GM19372 (cell line): Measurements from ENCODE around the gene SLAMF7.
A peak's percentile ranks its signal among the peaks of the same experiment; 100 is the strongest.
"Not testable (repeated sequence)": the region's sequence is repeated elsewhere in the genome, so short reads cannot be mapped to it uniquely, and the experiment has no call there.

Experiments
- ATAC-seq: cut with Tn5 transposase; IDR thresholded peaks from one replicate; pipeline ENCODE4 v1.9.1; 2021; ENCODE audit warnings: mild to moderate bottlenecking, low read depth, moderate library complexity; ENCODE audit not compliant: unreplicated experiment

SLAMF7 gene

DNA sequence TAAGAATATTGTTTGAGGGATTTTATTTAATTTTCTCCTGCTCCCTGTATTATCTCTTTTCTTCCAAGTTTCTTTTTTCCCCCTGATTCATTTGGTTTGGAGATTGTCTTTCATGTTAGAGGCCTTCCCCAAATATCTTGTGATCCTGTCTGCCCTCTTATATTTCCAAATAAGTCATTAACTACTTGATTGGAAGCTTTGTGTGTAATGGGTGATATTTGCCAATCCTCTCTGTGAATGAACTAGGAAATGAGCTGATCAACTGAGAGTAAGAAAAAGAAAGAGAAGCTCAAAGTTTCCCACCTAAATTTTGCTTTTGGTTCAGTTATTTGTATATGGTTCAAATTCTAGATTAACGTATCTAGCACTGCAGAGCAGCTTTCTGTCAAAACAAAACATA, 33.3 kb downstream of the SLAMF7 start:
- no peak for ATAC-seq

- no peak for ATAC-seq
These were observed 34.0 kb downstream of the SLAMF7 start for GRCh38 chr1:160773093-160773492.

DNA sequence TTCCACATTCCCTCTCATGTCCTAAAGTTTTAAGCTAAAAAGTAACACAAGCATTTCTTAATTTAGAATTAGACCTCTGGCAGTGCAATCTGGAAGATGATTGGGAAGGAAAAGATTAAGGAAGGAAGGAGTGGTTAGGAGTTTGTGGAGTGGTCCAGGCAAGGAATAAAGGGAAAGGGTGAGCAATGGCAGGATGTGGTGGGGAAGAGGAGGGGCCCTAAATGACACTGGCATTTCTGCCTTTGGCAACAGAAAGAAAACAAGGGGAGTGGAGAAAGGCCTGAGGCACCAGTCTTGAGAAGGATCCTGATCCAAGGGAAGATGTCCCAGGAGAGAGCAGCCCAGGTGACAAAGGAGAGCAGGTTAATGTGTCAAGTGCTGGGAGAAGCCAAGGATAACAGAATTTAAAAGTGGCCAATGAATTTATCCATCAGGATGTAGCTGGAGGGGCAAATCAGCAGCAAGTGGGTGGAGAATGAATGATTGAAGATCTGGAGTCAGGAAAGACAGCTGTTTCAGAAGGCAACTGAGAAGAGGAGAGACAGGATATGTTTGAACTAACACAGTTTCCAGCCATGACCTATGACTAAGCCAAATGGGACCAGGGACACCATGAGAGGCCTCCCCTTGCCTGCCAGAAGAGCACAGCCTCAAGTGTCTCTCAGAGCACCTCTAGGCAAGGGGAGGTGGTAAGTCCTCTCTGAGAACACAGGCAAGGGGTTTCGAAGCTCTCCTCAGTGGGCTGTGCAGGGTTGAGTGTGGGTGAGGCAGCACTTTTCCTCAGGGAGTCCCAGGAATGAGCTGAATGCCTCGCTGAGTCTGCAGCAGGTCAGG, 36.1 kb downstream of the SLAMF7 start:
- ATAC-seq, result no peak

DNA sequence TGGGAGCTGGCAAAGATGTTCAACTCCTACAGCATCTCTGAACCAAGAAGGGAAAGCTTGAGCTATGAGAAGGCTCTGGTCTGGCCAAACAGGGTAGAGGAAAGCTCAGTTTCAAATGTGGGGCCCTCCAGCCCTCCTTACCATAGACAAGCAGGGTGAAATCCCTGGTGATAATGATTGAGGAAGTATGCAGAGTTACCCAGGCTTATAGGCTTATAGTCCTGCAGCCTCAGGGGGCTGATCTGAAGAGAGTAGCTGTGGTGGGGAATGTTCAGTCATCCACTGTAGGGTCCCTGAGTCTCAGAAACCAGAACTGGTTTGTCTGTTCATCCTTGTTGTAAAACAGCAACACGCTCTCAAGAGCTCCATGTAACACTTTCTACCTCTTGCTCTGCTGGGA, 37.1 kb downstream of the SLAMF7 start:
- ATAC-seq, result no peak

DNA sequence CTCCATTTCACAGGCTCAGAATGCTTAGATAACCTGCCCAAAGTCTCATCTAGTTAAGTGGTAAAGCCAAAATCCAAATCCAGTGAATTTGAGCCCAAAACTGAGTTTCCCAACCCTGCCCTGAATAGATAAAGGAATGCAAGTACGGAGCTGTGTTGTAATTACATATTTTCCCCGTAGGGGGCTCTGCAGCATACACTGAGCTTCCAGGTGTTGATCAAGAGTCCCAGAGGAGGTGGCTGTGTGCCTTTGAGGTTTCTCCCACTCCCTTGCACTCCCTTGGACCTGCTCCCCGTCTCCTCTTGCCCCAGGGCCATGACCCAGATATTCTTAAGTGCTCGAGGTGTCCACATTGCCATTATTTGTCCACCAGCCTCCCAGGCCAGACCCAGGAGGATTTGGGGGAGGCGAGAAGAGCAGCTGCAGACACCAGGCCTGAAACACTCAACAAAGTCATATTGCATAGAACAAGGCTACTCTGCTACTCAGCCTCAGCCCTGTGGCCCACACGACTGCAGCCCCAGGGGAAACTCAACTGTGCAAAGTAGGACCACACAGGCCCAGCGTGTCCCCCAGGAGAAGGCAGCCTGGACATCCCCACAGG, 38.5 kb downstream of the SLAMF7 start:
- ATAC-seq, result no peak

DNA sequence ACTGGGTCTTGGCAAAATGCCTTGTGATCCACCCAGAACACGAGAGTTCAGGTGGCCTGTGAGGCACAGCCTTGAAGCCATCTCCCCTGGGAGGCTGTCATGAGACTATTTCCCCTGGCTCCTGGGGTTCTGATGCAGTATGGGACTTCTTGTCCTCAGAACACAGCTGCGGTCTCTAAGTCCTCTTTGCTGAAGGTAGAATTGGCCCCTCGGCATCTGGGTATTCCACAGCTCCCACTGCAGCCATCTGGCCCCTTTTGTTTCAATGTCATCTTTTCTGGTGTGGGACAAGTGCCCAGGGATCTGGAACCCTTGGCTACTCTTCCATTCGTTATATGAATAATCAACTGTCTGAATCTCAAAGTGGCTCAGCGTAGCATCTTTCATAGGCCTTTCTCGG, 39.9 kb downstream of the SLAMF7 start:
- no peak for ATAC-seq

DNA sequence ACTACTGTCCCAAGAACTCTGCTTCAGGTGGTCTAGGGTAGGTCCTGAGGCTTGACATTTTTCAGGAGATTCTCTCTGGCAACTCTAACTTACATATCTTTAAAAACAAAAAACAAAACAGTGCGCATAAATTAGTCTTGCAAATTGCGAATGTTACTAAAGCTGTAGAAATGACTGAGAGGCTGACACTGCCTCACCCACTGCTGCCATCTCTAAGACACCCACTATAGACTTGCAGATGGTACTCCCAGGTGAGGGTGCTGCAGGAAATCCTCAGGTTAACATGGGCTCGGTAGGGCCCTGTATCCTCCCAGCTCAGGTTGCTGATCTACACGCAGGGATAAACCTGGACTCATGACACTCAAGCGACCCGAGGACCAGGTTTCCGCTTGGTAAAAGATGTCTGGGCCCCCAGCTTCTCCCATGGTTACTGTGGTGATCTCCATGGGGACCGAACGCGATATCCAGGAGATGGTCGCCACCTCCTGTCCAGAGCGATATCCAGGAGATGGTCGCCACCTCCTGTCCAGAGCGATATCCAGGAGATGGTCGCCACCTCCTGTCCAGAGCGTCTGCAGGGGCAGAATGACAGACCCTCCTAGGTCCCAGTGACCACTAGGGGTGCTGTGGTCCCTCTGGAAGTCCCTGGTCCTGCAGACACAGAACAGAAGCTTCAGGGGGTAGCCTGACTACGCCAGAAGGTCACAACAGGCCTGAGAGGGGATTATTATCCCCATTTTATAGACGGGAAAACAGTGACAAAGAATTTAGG, 40.8 kb downstream of the SLAMF7 start:
- ATAC-seq, result no peak

DNA sequence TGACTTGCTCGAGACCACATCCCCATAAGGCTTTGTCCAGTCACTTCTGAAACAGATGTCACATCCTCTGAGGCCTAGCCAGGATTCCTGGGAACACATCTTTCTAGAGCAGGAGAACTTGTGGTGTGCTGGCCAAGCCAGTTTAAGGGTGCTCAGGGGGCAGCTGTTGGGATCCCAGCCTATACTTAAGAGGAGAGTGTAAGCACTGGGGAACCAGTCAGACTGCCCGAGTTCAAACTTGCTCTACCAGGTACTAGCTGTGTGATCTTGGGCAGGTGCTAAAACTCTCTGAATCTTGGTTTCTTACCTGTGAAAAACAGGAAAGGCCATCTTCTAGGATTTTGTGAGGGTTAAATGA, 41.3 kb downstream of the SLAMF7 start:
- ATAC-seq, result no peak

DNA sequence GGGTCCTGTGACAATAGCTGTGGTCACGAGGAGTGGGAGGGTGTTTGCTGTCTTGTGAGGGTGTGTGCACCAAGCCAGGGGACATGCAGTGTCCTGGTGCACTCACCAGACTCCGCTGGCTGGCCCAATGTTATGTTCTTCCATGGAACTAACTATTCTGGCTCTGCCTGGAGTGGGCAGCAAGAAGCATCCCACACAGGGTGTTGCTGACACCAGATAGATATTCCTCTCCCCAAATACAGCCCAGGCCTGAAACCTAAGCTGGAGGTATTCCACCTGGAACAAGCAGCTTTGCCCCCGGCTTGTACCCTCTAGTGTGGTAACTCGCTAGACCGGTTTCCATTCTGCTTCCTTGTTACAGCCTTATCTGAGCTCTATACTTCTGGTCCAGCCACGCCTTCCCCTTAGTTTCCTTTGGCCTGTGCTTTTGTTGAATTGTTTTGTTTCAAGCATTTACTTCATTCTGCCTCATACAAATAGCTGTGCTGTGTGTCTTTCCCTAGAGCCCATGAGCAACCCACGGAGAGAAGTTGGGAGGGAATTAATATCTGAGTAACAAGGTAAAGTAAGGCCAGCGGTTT, 42.2 kb downstream of the SLAMF7 start:
- no peak for ATAC-seq

GRCh38 chr1:160781914-160782689, 43.1 kb downstream of the SLAMF7 start:
- ATAC-seq, result peak; percentile 71

GRCh38 chr1:160782988-160783765, 44.1 kb downstream of the SLAMF7 start:
- ATAC-seq, result not testable (repeated sequence)

DNA sequence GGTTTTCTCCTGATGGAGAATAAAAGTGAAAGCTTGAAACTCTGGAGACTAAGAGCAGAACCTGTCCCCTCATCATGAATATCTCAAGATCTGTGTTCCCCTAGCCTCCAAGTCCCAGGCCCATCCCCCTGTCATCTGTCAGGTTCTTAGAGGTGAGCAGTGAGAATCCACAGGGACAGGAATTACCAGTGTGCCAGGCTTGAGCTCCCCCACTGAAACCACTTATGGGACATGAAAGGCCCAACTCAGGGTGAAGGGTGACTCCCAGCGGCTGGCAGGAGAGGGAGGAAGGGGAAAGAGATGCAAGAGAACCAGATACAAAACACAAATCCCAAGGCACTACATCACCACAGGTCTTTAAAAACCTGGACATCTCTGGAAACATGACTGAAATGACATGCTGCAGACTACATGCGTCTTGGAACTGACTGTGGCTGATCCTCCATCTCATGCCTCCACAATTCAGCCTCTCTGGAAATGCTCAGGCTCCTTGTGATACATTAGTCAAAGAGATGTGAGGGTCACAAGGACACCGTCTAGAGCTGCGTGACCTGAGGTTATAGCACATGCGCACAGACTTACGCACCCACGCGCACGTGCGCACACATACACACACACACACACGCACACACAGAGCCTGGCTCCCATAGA, 50.1 kb downstream of the SLAMF7 start:
- no peak for ATAC-seq

GRCh38 chr1:160789702-160790611, 50.9 kb downstream of the SLAMF7 start:
- peak; percentile 91 for ATAC-seq

DNA sequence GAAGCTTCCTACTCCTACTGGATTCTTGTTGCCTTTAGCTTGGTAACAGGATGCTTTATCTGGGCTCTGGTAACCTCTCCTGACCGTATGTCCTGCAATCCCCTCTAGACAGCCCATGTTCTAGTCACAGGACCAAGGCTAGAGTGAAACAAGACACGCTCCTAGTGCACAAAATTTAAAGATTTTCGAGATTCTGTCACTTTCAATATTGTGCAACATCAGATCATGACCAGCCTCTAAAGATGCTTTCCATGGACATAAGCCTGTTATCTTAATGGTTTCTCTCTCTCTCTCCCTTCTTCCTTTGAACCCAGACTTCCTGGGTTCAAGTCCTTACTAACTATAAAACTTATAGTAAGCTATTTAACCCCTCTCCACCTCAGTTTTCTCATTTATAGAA, 55.3 kb downstream of the SLAMF7 start:
- no peak for ATAC-seq

GRCh38 chr1:160795951-160796383, 56.9 kb downstream of the SLAMF7 start, which contains the start of gene LY9:
LY9 (plus strand) TSS chr1:160796174; CDS start chr1:160796188, 14 bp downstream.
- ATAC-seq, result peak; percentile 81

- no peak for ATAC-seq
These were observed 58.2 kb downstream of the SLAMF7 start for GRCh38 chr1:160797271-160797709.

GRCh38 chr1:160797861-160798273, 58.8 kb downstream of the SLAMF7 start:
- no peak for ATAC-seq

- no peak for ATAC-seq
These were observed 59.4 kb downstream of the SLAMF7 start for GRCh38 chr1:160798439-160798838.
